Activated CD8-positive, alpha-beta T cell treated with anti-CD3 and anti-CD28 coated beads for 36 hours (primary cell): ENCODE results near the gene PWWP2B. TPM values are rescaled to one million over a fixed set of nuclear protein-coding genes. Genes with fewer than 3 reads are reported as not detected.

Source experiments
- ATAC-seq: fragments of 200-7000 bp; cut with Tn5 transposase; one replicate; pipeline ENCODE4 v1.10.0; 2021; ENCODE audit warnings: mild to moderate bottlenecking, moderate library complexity
- CTCF ChIA-PET: fragments of 350-600 bp; sonication (Branson Sonifier 250); formaldehyde crosslinking; loops from one replicate; lab custom pipeline; 2021; ENCODE audit warnings: antibody characterized with exemption; lab: Charles Lee
- POLR2A ChIA-PET: fragments of 350-600 bp; sonication (Branson Sonifier 250); formaldehyde crosslinking; loops from one replicate; lab custom pipeline; 2021; ENCODE audit warnings: antibody characterized with exemption; lab: Charles Lee
- DNase-seq: peaks from one replicate; pipeline ENCODE4 v3.0.0-alpha.2; 2020
- H3K27ac Mint-ChIP-seq: one replicate; pipeline ENCODE4 v1.8.0; 2021; ENCODE audit warnings: mild to moderate bottlenecking, mixed read lengths
- H3K27me3 Mint-ChIP-seq: one replicate; pipeline ENCODE4 v1.8.0; 2021; ENCODE audit warnings: mixed read lengths
- H3K36me3 Mint-ChIP-seq: one replicate; pipeline ENCODE4 v1.8.0; 2021; ENCODE audit warnings: low read depth, mixed read lengths
- H3K4me1 Mint-ChIP-seq: one replicate; pipeline ENCODE4 v1.8.0; 2021; ENCODE audit warnings: low read depth, mixed read lengths
- H3K4me3 Mint-ChIP-seq: one replicate; pipeline ENCODE4 v1.8.0; 2021; ENCODE audit warnings: mild to moderate bottlenecking, moderate library complexity, mixed read lengths
- H3K9me3 Mint-ChIP-seq: one replicate; pipeline ENCODE4 v1.8.0; 2021; ENCODE audit warnings: mixed read lengths
- intact Hi-C: fragments of 100-400 bp; cut with micrococcal nuclease; formaldehyde crosslinking; loops from one replicate; pipeline ENCODE4 v1.10.0; 2022
- total RNA-seq, 2 experiments: library from RNA; stranded (reverse); gene quantifications; one replicate each; pipeline ENCODE4 v1.2.3, GENCODE V29; 2021
- TF ChIP-seq, protein P1 (sequence below): fragments of 200-600 bp; IDR thresholded peaks from one replicate; pipeline ENCODE4 v1.8.0; 2022; ENCODE audit warnings: antibody characterized with exemption, mild to moderate bottlenecking

The PWWP2B gene
- total RNA-seq, 2 experiments from 2014 or later = 6.0 to 6.6 TPM

GRCh38 chr10:132427006-132427771 is 30.2 kb downstream of the PWWP2B start:
- Mint-ChIP-seq H3K27ac (no peak overlapping the region), H3K27me3 (no peaks in the 10 kb centered on the region), H3K36me3 (no peaks in the 10 kb centered on the region), H3K4me3 (no peak overlapping the region), H3K4me1 (peaks cover 12% of the 10 kb centered on the region), H3K9me3 (no peaks in the 10 kb centered on the region)
- TF ChIP-seq, protein P1, sequence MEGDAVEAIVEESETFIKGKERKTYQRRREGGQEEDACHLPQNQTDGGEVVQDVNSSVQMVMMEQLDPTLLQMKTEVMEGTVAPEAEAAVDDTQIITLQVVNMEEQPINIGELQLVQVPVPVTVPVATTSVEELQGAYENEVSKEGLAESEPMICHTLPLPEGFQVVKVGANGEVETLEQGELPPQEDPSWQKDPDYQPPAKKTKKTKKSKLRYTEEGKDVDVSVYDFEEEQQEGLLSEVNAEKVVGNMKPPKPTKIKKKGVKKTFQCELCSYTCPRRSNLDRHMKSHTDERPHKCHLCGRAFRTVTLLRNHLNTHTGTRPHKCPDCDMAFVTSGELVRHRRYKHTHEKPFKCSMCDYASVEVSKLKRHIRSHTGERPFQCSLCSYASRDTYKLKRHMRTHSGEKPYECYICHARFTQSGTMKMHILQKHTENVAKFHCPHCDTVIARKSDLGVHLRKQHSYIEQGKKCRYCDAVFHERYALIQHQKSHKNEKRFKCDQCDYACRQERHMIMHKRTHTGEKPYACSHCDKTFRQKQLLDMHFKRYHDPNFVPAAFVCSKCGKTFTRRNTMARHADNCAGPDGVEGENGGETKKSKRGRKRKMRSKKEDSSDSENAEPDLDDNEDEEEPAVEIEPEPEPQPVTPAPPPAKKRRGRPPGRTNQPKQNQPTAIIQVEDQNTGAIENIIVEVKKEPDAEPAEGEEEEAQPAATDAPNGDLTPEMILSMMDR = no peak
- POLR2A ChIA-PET = no interaction called here
- DNase-seq (no peak), ATAC-seq (no peak)
- intact Hi-C loops = no loop called here
- CTCF ChIA-PET = no interaction called here

GRCh38 chr10:132427939-132428367 is 31.0 kb downstream of the PWWP2B start:
- Mint-ChIP-seq H3K27me3 (no peaks in the 10 kb centered on the region), H3K9me3 (no peaks in the 10 kb centered on the region), H3K27ac (no peak overlapping the region), H3K4me3 (no peak overlapping the region), H3K4me1 (peaks cover 6% of the 10 kb centered on the region), H3K36me3 (no peaks in the 10 kb centered on the region)
- POLR2A ChIA-PET = no interaction called here
- TF ChIP-seq, protein P1 = no peak
- ATAC-seq (peak; percentile 27), DNase-seq (no peak)
- CTCF ChIA-PET = no interaction called here
- intact Hi-C loops = no loop called here

- TF ChIP-seq, protein P1 = no peak
- POLR2A ChIA-PET = no interaction called here
- H3K9me3 Mint-ChIP-seq = no peaks in the 10 kb centered on the region
- intact Hi-C loops = no loop called here
- no peak for DNase-seq
- CTCF ChIA-PET = no interaction called here
- no peaks in the 10 kb centered on the region for H3K4me1 Mint-ChIP-seq
- no peaks in the 10 kb centered on the region for H3K27me3 Mint-ChIP-seq
- ATAC-seq = no peak
- H3K4me3 Mint-ChIP-seq = no peak overlapping the region
- no peak overlapping the region for H3K27ac Mint-ChIP-seq
- no peaks in the 10 kb centered on the region for H3K36me3 Mint-ChIP-seq
Observed at GRCh38 chr10:132428486-132428995, 31.5 kb downstream of the PWWP2B start.

GRCh38 chr10:132429281-132430230 is 32.6 kb downstream of the PWWP2B start:
- Mint-ChIP-seq H3K36me3 (no peaks in the 10 kb centered on the region), H3K27ac (no peak overlapping the region), H3K4me3 (no peak overlapping the region), H3K9me3 (no peaks in the 10 kb centered on the region), H3K27me3 (no peaks in the 10 kb centered on the region), H3K4me1 (peaks cover 4% of the 10 kb centered on the region)
- TF ChIP-seq, protein P1 = no peak
- ATAC-seq (no peak), DNase-seq (no peak)
- intact Hi-C loops = no loop called here
- ChIA-PET CTCF (interaction anchor here (1.3 kb wide), 1 partner anchor 8 kb away, joined by 3 read pairs; no protein-coding TSS in a partner anchor), POLR2A (no interaction called here)
